Measurements from ENCODE around the gene ASB17.

GRCh38 chr1:75908717-75909152, 23.5 kb downstream of the ASB17 start:
- TF ChIP-seq, protein P1, sequence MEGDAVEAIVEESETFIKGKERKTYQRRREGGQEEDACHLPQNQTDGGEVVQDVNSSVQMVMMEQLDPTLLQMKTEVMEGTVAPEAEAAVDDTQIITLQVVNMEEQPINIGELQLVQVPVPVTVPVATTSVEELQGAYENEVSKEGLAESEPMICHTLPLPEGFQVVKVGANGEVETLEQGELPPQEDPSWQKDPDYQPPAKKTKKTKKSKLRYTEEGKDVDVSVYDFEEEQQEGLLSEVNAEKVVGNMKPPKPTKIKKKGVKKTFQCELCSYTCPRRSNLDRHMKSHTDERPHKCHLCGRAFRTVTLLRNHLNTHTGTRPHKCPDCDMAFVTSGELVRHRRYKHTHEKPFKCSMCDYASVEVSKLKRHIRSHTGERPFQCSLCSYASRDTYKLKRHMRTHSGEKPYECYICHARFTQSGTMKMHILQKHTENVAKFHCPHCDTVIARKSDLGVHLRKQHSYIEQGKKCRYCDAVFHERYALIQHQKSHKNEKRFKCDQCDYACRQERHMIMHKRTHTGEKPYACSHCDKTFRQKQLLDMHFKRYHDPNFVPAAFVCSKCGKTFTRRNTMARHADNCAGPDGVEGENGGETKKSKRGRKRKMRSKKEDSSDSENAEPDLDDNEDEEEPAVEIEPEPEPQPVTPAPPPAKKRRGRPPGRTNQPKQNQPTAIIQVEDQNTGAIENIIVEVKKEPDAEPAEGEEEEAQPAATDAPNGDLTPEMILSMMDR (IDR thresholded peaks at IDR 0.05; ENCODE audit: low read length) = peak; percentile 46
- TF ChIP-seq EZH2 (optimal IDR thresholded peaks at IDR 0.05; ENCODE audit: low read depth, low read length) = no peak

Measured in MM.1S (cell line).